GM12874 (cell line): Measurements from ENCODE around the gene SAMD7.

Experiments
- CTCF ChIP-seq: IDR thresholded peaks from 2 replicates; pipeline ENCODE4 v1.5.1; 2011; ENCODE audit warnings: low read depth, mild to moderate bottlenecking, control low read depth, low read length, moderate library complexity; ENCODE audit not compliant: insufficient read depth

SAMD7 gene

GRCh38 chr3:169953462-169954141, 42.2 kb downstream of the SAMD7 start:
- TF ChIP-seq CTCF: no peak

DNA sequence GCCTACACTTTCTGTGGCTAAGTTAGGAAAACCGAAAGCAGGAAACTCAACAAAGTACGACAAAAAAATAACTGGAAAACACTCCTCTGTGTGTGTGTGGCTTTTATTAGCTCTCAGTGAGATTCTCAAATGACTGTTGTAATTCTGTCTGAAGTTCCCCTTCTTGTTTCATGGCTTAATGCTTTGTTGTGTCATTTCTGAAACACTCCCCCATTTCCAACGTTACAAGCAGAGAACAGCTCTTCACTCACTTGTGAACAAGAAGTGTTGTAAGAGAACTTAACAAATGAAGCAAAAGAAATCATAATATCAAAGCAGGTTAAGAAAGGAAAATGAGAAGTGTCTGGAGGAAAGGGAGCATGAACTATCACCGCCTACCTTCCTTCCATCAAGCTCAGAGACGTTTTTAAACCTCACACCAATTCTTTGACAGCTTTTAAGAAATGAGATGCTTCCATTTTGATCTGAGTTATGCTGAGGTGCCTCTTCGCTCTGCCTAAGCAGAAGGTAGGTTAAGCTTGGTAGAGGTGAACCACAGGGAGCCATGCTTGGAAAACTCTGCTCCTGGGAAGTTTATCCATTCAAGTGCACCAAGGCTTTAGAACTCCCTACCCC, 42.9 kb downstream of the SAMD7 start:
- TF ChIP-seq CTCF: no peak

DNA sequence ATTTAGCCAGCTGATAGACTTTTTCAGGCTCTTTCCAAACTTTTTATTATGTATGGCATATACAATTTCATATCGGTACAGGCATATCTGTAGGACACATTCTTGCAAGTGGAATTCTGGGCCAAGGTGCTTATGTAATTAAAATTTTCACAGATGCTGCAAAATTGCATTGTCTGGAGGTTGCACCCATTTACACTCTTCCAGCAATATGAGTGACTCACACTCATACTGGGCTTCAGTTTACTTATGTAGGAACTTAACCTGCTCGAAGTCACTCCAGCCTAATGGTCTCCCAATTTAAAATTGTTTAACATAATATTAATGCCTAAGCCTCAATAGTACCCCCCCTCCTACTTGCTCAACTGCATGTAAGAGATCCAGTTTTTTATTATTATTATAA, 44.0 kb downstream of the SAMD7 start:
- TF ChIP-seq CTCF: no peak

- no peak for TF ChIP-seq CTCF
These were observed 52.8 kb downstream of the SAMD7 start for GRCh38 chr3:169964176-169964575.

GRCh38 chr3:169965562-169966427, 54.4 kb downstream of the SAMD7 start:
- no peak for TF ChIP-seq CTCF

- peak; percentile 55 for TF ChIP-seq CTCF
These were observed 55.1 kb downstream of the SAMD7 start, which contains the start of gene SEC62 for GRCh38 chr3:169966428-169966950. TSS of gene SEC62 (plus strand) at chr3:169966807. CDS start at chr3:169966823, 16 bp downstream.
